Stimulated activated CD8-positive, alpha-beta memory T cell treated with anti-CD3 and anti-CD28 coated beads, Interleukin-4, amount 100 ng/mL, for 1 hour (primary cell): ENCODE data around the gene RHBDL2.
"Not testable (repeated sequence)": the region's sequence is repeated elsewhere in the genome, so short reads cannot be mapped to it uniquely, and the experiment has no call there.

Experiments
- DNase-seq, 2 donors: peaks; one replicate each; pipeline ENCODE4 v3.0.0-alpha.2; 2020; ENCODE audit warnings: low read depth in 2 of 2, low spot score in 1 of 2

Gene RHBDL2, protein sequence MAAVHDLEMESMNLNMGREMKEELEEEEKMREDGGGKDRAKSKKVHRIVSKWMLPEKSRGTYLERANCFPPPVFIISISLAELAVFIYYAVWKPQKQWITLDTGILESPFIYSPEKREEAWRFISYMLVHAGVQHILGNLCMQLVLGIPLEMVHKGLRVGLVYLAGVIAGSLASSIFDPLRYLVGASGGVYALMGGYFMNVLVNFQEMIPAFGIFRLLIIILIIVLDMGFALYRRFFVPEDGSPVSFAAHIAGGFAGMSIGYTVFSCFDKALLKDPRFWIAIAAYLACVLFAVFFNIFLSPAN

GRCh38 chr1:38941527-38942019 lies at the start of gene RHBDL2:
RHBDL2 (minus strand) TSS chr1:38941830; CDS start chr1:38919212, 22,618 bp downstream.
- DNase-seq, result no peak

DNA sequence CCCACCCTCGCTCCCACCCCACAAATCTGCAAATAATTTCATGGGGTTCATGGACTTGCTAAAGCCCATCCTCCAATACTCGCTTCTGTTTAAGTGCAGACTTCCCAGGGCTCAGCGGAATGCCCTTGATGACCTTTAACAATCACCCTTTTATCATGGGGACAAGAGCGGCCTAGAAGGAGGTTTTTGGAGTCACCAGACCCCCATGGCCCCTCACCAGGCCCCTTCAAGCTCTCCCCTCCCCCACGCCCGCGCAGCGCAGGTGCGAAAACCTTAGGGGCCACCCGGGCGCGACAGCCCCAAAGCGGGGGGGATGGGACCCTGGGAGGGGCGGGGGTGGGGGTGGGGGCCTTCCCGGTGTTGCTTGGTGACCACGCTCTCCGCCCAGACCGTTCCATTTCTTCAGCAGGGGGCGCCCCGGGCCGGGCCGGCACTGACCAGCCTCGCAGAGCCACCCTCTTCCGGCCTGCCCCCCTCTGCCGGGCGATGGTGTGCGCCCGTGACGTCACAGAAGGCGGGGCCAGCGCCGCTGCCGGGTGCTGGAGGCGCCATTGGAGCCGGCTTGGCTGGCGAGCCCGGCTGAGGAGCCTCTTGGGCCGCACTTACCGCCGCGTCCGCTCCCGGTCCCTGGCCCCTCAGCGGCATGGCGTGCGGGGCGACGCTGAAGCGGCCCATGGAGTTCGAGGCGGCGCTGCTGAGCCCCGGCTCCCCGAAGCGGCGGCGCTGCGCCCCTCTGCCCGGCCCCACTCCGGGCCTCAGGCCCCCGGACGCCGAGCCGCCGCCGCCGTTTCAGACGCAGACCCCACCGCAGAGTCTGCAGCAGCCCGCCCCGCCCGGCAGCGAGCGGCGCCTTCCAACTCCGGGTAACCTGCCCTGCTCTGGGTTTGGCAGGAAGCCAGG lies 49.4 kb upstream of the RHBDL2 start, which contains the start of gene AKIRIN1:
TSS of gene AKIRIN1 (plus strand) at position 539 of the 900 bp plus-strand sequence. CDS start at position 644, 105 bp downstream.
- peak; percentile 90 to 92 for DNase-seq

DNA sequence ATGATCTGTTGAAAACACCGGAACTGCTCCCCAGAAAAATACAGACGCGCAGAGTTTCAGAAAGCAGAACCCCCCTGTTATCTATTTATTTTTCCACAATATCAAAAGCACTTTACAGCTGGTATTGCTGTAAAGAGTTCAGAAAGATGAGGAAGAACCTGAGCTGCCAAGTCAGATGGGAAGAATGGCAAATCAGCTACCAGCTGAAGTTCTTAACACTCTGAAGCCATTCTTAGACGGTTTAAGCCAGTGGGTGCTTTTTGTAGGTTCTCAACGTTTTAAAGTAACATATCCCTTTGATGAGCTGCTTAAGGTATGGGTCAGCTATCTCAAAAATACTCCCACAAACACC lies 48.7 kb upstream of the RHBDL2 start:
- DNase-seq, result no peak

- no peak for DNase-seq
Measured at GRCh38 chr1:38989979-38990378, 48.3 kb upstream of the RHBDL2 start.

DNA sequence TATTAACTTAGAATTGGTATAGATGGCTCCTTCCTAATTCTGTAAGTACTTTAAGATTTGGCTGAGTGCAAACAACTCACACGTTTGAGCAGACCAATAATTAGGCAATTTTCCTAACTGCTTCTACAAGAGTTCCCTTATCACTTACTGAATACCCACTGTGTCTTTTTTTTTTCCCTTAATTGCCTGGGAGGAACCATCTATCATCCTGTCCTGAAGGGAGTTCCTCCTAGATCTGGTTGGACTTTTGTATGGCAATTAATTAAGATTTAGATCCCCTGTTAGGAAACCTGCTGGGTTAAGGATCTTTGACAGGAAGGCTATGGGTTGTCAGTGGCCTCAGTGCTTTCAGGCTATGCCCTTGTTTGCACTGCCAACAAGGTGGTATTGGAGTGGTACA lies 37.8 kb upstream of the RHBDL2 start:
- DNase-seq, result not testable (repeated sequence)

- DNase-seq, result not testable (repeated sequence)
Measured at GRCh38 chr1:38978245-38978542, 36.6 kb upstream of the RHBDL2 start.

DNA sequence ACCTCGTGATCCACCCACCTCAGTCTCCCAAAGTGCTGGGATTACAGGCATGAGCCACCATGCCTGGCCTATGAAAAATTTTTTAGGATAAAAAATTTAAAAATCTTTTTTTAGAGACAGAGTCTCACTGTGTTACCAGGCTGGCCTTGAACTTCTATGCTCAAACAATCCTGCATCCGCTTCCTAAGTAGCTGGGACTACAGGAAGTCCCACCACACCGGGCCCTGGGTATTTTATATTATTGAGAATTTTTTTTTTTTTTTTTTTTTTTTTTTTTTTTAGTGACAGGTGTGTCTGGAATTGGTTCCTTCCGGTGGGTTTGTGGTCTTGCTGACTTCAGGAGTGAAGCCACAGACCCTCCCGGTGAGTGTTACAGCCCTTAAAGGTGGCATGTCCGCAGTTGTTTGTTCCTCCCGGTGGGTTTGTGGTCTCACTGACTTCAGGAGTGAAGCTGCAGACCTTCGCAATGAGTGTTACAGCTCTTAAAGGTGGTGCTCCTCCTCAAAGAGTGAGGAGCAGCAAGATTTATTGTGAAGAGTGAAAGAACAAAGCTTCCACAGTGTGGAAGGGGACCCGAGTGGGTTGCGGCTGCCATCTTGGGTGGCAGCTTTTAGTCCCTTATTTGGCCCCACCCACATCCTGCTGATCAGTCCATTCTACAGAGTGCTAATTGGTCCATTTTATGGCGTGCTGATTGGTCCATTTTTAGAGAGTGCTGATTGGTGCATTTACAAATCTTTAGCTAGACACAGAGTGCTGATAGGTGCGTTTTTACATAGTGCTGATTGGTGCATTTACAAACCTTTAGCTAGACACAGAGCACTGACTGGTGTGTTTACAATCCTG lies 36.0 kb upstream of the RHBDL2 start:
- DNase-seq, result not testable (repeated sequence)

- DNase-seq, result no peak
Measured at GRCh38 chr1:38973659-38974437, 32.2 kb upstream of the RHBDL2 start.

- DNase-seq, result not testable (repeated sequence)
Measured at GRCh38 chr1:38973145-38973544, 31.5 kb upstream of the RHBDL2 start.

- DNase-seq, result no peak
Measured at GRCh38 chr1:38964140-38964548, 22.5 kb upstream of the RHBDL2 start.

GRCh38 chr1:38962560-38962959 lies 20.9 kb upstream of the RHBDL2 start:
- DNase-seq, result no peak

GRCh38 chr1:38962113-38962512 lies 20.5 kb upstream of the RHBDL2 start:
- no peak for DNase-seq

- DNase-seq, result no peak
Measured at GRCh38 chr1:38958967-38959366, 17.3 kb upstream of the RHBDL2 start.

DNA sequence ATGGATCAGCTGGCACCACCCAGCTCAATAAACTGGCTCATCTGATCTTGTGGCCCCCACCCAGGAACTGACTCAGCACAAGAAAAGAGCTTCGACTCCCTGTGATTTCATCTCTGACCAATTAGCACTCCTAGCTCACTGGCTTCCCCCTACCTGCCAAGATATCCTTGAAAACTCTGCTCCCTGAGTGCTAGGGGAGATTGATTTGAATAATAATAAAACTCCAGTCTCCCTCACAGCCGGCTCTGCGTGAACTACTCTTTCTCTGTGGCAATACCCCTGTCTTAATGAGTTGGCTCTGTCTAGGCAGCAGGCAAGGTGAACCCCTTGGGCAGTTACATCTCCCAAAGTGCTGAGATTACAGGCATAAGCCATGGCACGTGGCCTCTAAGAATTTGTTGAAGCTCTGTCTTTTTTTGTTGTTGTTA lies 11.8 kb upstream of the RHBDL2 start:
- no peak for DNase-seq

GRCh38 chr1:38950553-38950952 lies 8.9 kb upstream of the RHBDL2 start:
- no peak for DNase-seq

DNA sequence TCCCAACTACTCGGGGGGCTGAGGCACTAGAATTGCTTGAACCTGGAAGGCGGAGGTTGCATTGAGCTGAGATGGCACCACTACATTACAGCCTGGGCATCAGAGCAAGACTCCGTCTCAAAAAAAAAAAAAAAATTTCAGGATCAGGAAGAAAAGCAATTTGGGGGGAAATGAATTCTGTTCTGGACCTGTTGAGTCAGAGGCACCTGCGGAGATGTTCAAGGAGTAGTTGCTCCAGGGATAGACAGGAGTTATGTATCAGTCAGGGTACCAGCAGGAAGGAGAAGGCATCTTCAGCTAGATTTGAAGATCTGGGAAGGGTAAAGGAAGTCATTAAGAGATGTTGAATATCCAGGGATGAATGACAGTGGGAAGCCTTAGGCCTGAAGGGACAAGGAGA lies 2.9 kb upstream of the RHBDL2 start:
- DNase-seq, result no peak

DNA sequence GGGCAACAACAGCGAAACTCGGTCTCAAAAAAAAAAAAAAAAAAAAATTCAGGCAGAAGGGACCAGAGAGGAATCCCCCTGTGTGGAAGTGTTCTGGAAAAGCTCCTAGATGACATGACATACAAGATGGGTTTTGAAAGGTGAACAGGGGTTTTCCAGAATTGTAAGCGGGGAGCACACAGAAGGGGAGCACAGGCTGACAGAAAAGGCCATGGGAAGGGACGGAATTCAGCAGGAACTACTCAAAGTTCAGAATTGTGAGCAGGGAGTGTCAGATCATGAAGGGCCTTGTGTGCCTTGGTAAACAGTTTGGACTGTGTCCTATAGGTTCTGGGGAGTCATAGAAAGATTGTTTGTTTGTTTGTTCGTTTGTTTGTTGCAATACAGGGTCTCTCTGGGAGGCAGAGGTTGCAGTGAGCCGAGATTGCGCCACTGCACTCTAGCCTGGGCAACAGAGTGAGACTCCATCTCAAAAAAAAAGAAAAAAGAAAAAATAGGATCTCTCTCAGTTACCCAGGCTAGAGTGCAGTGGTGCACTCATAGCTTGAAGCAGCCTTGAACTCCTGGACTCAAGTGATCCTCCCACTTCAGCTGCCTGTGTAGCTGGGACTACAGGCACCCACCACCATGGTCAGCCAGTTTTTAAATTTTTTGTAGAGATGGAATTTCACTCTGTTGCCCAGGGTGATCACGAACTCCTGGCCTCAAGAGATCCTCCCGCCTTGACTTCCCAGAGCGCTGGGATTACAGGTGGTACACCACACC lies 1.2 kb upstream of the RHBDL2 start:
- DNase-seq, result no peak

- DNase-seq, result no peak
Measured at GRCh38 chr1:38941093-38941492, 537 bp downstream of the RHBDL2 start.

GRCh38 chr1:38940339-38941047 lies 1.1 kb downstream of the RHBDL2 start:
- DNase-seq, result no peak
